SK-MEL-5 (cell line): ENCODE results near the gene FOXL1. TPM values are rescaled to one million over a fixed set of nuclear protein-coding genes. Genes with fewer than 3 reads are reported as not detected.

Experiments
- total RNA-seq: library from RNA; depleted of rRNA; stranded (reverse); fragments of >200 nt; shearing (Covaris generic); gene quantifications from 2 replicates; pipeline ENCODE4 v1.2.3, GENCODE V29; 2014; rRNA removed

The FOXL1 gene
- total RNA-seq, 1 experiment from 2014 or later, result not detected

Other genes starting within 250 kb of the FOXL1 start
- 0.03 TPM in 1 of 2 replicates, not detected in the other for gene FOXF1, start 68.0 kb upstream of the FOXL1 start, total RNA-seq
- gene MTHFSD, start 23.3 kb upstream of the FOXL1 start, total RNA-seq, result 6.3 and 9.1 TPM in 2 replicates
- gene FOXC2, start 11.7 kb upstream of the FOXL1 start, total RNA-seq, result not detected in 2 replicates